ENCODE results near the gene SLC15A5. TPM values are rescaled to one million over a fixed set of nuclear protein-coding genes. Genes with fewer than 3 reads are reported as not detected.

SLC15A5 gene
- total RNA-seq, 2 donors from 2014 or later = not detected

GRCh38 chr12:16272222-16272621 is 5.3 kb downstream of the SLC15A5 start:
- no peak for DNase-seq (ENCODE audit: low spot score)
- H3K9me3 ChIP-seq = no peaks in the 10 kb centered on the region
- no peaks in the 10 kb centered on the region for H3K36me3 ChIP-seq
- WGBS = 68% methylated on average over 3 of the region's 3 CpGs
- no peak overlapping the region for H3K4me3 ChIP-seq
- intact Hi-C loops (cut with DNase I) = no loop called here
- H3K4me1 ChIP-seq (replicated peaks) = no peaks in the 10 kb centered on the region
- no peaks in the 10 kb centered on the region for H3K27me3 ChIP-seq (replicated peaks; ENCODE audit: insufficient read depth)
- no peak overlapping the region for H3K27ac ChIP-seq
- TF ChIP-seq POLR2A (IDR thresholded peaks at IDR 0.05) = no peak
- no peak for TF ChIP-seq POLR2AphosphoS5 (IDR thresholded peaks at IDR 0.05)
- TF ChIP-seq CTCF (IDR thresholded peaks at IDR 0.05) = no peak

- no peaks in the 10 kb centered on the region for H3K4me1 ChIP-seq (replicated peaks)
- intact Hi-C loops (cut with DNase I) = no loop called here
Measured at GRCh38 chr12:16271062-16271461, 6.4 kb downstream of the SLC15A5 start.

GRCh38 chr12:16269946-16270345 is 7.5 kb downstream of the SLC15A5 start:
- no peaks in the 10 kb centered on the region for H3K27me3 ChIP-seq (replicated peaks; ENCODE audit: insufficient read depth)
- H3K36me3 ChIP-seq = no peaks in the 10 kb centered on the region
- no peak for DNase-seq (ENCODE audit: low spot score)
- no peak for TF ChIP-seq POLR2AphosphoS5 (IDR thresholded peaks at IDR 0.05)
- no peak for TF ChIP-seq POLR2A (IDR thresholded peaks at IDR 0.05)
- no peak for TF ChIP-seq CTCF (IDR thresholded peaks at IDR 0.05)
- WGBS = 74% methylated on average over 2 of the region's 2 CpGs
- intact Hi-C loops (cut with DNase I) = no loop called here
- H3K4me3 ChIP-seq = no peak overlapping the region
- H3K27ac ChIP-seq = no peak overlapping the region
- no peaks in the 10 kb centered on the region for H3K9me3 ChIP-seq
- no peaks in the 10 kb centered on the region for H3K4me1 ChIP-seq (replicated peaks)

More at GRCh38 chr12:16271062-16271461, 6.4 kb downstream of the SLC15A5 start:
- Histone ChIP-seq H3K9me3 (no peaks in the 10 kb centered on the region), H3K4me3 (no peak overlapping the region), H3K27me3 (replicated peaks; ENCODE audit: insufficient read depth) (no peaks in the 10 kb centered on the region), H3K36me3 (no peaks in the 10 kb centered on the region), H3K27ac (no peak overlapping the region)
- no peak for TF ChIP-seq POLR2A (IDR thresholded peaks at IDR 0.05)
- TF ChIP-seq POLR2AphosphoS5 (IDR thresholded peaks at IDR 0.05) = no peak
- TF ChIP-seq CTCF (IDR thresholded peaks at IDR 0.05) = no peak
- WGBS = 24% methylated on average over 1 of the region's 1 CpG
- no peak for DNase-seq (ENCODE audit: low spot score)

GRCh38 chr12:16266085-16266484 is 11.4 kb downstream of the SLC15A5 start:
- Histone ChIP-seq H3K9me3 (no peaks in the 10 kb centered on the region), H3K27ac (no peak overlapping the region), H3K4me3 (no peak overlapping the region), H3K4me1 (replicated peaks) (no peaks in the 10 kb centered on the region), H3K36me3 (no peaks in the 10 kb centered on the region), H3K27me3 (replicated peaks; ENCODE audit: insufficient read depth) (no peaks in the 10 kb centered on the region)
- TF ChIP-seq CTCF (IDR thresholded peaks at IDR 0.05) = no peak
- no peak for TF ChIP-seq POLR2AphosphoS5 (IDR thresholded peaks at IDR 0.05)
- TF ChIP-seq POLR2A (IDR thresholded peaks at IDR 0.05) = no peak
- 23% methylated on average over 1 of the region's 1 CpG for WGBS
- no peak for DNase-seq (ENCODE audit: low spot score)
- intact Hi-C loops (cut with DNase I) = no loop called here

- H3K36me3 ChIP-seq = no peaks in the 10 kb centered on the region
- H3K27me3 ChIP-seq (replicated peaks; ENCODE audit: insufficient read depth) = no peaks in the 10 kb centered on the region
- H3K9me3 ChIP-seq = no peaks in the 10 kb centered on the region
- no peak for DNase-seq (ENCODE audit: low spot score)
- intact Hi-C loops (cut with DNase I) = no loop called here
- no peaks in the 10 kb centered on the region for H3K4me1 ChIP-seq (replicated peaks)
- no peak overlapping the region for H3K27ac ChIP-seq
- no peak overlapping the region for H3K4me3 ChIP-seq
- WGBS = 94% methylated on average over 2 of the region's 2 CpGs
- TF ChIP-seq POLR2AphosphoS5 (IDR thresholded peaks at IDR 0.05) = no peak
- no peak for TF ChIP-seq POLR2A (IDR thresholded peaks at IDR 0.05)
- no peak for TF ChIP-seq CTCF (IDR thresholded peaks at IDR 0.05)
Measured at GRCh38 chr12:16261944-16262475, 15.5 kb downstream of the SLC15A5 start.
